MV-4-11 (cell line): Measurements from ENCODE around the gene SNAPC2.
A peak's percentile ranks its signal among the peaks of the same experiment; 100 is the strongest.

Experiments
- DNase-seq: peaks from one replicate; lab custom pipeline; 2025; lab: John Stamatoyannopoulos, UW

Gene SNAPC2

DNA sequence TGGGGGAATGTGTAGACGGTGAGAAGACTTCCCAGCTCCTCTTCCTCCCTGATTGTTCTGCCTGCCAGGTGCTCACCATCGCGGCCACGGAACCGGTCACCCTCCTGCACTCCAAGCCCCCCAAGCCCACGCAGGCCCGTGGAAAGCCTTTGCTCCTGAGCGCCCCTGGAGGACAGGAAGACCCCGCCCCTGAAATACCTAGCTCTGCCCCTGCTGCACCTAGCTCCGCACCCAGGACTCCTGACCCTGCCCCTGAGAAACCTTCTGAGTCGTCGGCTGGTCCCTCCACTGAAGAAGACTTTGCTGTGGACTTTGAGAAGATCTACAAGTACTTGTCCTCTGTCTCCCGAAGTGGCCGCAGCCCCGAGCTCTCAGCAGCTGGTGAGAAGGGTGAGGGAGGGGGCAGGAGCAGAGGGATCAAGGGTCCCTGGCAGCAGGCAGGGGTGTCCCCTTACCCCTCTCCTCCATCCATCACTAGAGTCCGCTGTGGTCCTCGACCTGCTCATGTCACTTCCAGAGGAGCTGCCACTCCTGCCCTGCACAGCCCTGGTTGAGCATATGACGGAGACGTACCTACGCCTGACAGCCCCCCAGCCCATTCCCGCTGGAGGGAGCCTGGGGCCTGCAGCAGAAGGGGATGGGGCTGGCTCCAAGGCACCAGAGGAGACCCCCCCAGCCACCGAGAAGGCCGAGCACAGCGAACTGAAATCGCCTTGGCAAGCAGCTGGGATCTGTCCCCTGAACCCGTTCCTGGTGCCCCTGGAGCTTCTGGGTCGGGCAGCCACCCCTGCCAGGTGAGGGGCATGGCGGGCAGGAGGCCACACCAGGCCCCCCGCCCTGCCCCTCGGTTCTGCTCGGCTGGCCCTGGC is 2.1 kb downstream of the SNAPC2 start:
- DNase-seq: no peak

- no peak for DNase-seq
Observed at GRCh38 chr19:7922836-7923195, 2.7 kb downstream of the SNAPC2 start.

DNA sequence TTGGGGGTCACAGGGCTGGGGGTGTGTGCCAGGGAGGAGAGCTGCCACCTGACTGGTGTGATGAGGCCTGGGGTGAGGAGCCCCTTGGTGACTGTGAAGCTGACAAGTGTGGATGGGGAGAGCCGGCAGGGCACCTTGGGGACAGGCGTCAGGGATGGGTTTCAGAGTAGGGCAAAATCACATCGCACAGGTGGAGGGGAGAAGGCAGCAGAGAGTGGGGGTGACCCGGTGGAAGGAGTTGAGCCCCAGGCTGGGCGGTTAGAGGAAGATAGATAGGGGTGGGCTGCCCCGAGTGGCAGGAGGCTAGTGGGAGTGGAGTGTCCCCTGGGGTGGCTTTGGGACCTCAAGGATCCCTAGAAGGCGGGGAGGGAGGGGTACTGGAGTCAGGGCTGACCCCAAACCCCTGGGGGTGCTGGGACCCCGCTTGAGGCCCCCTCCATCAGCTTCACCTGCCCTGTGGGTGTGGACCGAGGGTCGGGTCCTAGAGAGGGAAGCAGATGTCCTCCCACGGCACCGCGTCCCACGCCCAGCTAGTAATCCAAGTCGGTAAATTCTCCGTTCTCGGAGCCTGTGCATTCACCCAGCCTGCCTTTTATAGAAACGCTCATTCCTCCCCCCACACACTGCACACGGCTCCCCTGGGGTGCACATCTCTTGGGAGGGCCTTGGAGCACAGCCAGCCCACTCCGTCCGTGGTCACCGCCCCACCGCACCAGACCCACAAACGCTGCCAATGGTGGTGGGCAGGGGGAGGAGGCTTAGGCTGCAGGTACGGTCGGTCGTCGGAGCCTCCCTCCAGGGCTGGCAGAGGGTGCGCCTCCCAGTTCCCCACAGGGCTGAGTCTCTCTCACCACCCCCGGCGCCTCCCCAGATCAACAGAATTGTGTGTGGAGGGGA is 3.4 kb downstream of the SNAPC2 start:
- peak; percentile 27 for DNase-seq

DNA sequence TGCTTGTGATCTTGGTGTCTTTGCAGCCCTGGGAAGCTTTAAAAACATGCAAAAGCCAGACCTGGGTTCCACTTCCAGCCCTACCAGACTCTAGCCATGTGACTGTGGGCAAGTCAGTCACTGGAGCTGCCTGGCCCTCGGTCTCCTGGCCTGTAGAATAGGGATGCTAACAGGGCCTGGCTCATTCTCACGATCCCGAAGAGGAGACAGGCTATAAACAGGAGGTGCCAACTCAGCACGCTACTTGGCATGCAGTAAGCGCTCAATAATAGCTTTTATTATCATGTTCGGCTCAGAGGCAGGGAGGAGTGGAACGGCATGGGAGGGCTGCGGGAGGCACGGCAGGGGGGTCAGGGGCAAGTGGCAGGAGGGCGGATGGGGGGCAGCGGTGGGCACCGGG is 4.1 kb downstream of the SNAPC2 start:
- DNase-seq: peak; percentile 27

- DNase-seq: no peak
Observed at GRCh38 chr19:7924651-7925170, 4.6 kb downstream of the SNAPC2 start.

- peak; percentile 56 for DNase-seq
Observed at GRCh38 chr19:7925171-7925851, 5.2 kb downstream of the SNAPC2 start.

- DNase-seq: peak; percentile 15
Observed at GRCh38 chr19:7926021-7926726, 6.0 kb downstream of the SNAPC2 start, which contains the start of gene CTXN1. TSS of gene CTXN1 (minus strand) at chr19:7926135. CDS start at chr19:7925538, 597 bp downstream.

GRCh38 chr19:7926727-7927604 is 6.8 kb downstream of the SNAPC2 start:
- DNase-seq: no peak

DNA sequence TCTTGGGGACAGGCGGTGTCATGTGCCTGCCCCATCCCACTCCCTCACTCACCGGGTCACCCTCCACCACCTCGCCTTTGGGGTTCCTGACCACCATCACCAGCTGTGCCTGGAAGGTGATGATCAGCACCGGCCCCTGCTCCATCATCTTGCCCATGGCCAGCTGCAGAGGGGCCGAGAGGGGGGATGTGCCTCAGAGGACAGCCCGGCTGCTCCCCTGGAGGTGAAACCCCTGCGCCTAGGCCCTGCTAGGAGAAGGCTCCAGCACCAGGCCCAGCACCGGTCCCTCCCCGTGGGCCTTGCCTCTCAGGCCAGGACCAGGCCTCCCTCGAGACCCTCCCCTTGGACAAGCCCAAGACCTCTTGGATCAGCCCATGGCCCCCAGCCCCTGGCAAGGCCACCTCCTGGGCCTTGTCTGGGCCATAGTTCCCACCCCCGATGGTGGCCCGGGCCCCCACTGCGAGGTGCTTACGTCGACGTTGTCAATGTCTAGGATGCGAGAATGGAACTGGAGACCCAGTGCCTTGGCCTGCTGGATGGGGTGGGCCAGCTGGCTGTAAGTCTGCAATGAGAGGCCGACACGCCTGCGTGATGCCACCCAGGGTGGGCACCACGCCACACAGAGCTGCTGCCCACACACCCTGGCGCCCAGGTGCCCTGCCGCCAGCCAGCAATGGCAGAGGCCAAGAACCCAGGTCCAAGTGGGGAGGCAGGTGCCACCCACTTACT is 7.6 kb downstream of the SNAPC2 start:
- DNase-seq: no peak

DNA sequence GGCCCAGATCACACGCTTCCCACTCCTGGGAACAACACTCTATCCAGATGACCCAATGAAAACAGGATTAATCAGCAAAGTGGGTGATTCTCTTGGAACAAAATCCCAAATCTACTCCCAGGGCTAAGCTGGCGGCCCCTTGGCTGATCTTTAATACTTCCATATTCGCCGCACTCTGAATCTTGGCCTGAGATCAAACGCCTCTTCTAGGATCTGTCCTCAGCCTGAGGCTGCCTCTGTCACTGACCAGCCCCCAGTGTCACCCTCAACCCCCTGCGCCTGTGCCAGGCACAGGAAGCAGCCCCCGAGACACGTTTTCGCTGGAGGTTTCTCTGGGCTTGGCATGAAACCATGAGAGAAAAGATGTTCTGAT is 8.2 kb downstream of the SNAPC2 start:
- DNase-seq: no peak

DNA sequence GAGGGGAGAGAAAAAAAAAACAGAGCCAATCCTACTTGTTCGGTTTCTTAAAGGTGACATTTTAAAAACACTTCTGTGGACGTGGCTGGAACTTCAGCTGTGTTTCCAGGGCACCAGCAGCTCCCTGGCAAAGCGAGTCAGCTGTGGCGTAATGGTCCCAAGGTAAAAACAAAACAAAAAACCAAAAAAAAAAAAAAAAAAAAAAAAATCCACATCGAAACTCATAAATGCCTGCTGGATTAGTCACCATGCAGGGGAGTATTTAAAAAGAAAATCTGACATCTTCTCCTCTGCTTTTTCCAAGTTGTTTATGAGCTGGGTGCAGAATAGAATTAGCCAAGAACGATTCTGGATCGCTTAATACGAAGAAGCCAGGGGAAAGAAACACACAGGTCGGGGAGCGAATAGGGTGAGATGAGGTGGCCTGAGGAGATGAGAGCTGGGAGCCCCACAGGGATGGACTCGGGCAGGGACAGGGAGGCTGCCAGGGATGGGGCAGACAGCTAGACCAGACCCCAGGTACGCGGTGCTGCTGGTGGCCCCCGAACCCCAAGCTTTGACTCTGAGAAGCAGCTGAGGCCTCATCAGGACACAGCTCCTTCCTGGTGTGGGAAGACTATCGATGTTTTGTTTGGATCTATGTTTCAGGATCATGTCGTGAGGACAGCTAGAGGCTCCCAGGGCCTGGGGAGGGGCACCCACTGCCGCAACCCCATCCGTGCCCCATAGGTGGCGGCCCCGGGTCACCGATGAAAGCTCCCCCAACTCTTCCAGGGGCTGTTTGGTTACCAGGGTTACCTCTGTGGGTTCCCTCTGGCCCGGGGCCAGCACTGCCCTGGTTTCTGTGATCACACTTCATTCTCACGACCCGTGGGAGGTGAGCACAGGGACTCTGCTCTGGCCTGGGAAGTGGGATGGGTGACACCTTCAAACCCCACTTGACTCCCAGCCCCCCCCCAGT is 8.9 kb downstream of the SNAPC2 start:
- peak; percentile 76 for DNase-seq

DNA sequence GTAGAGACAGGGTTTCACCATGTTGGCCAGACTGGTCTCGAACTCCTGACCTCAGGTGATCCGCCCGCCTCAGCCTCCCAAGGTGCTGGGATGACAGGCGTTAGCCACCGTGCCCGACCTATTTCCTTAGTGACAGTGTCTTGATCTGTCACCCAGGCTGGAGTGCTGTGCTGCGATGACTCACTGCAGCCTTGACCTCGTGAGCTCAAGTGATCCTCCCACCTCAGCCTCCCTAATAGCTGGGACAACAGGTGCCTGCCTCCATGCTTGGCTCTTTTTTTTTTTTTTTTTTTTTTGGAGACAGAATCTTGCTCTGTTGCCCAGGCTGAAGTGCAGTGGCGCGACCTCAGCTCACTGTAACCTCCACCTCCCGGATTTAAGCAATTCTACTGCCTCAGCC is 9.9 kb downstream of the SNAPC2 start:
- DNase-seq: peak; percentile 37

GRCh38 chr19:7930765-7931164 is 10.6 kb downstream of the SNAPC2 start:
- no peak for DNase-seq

DNA sequence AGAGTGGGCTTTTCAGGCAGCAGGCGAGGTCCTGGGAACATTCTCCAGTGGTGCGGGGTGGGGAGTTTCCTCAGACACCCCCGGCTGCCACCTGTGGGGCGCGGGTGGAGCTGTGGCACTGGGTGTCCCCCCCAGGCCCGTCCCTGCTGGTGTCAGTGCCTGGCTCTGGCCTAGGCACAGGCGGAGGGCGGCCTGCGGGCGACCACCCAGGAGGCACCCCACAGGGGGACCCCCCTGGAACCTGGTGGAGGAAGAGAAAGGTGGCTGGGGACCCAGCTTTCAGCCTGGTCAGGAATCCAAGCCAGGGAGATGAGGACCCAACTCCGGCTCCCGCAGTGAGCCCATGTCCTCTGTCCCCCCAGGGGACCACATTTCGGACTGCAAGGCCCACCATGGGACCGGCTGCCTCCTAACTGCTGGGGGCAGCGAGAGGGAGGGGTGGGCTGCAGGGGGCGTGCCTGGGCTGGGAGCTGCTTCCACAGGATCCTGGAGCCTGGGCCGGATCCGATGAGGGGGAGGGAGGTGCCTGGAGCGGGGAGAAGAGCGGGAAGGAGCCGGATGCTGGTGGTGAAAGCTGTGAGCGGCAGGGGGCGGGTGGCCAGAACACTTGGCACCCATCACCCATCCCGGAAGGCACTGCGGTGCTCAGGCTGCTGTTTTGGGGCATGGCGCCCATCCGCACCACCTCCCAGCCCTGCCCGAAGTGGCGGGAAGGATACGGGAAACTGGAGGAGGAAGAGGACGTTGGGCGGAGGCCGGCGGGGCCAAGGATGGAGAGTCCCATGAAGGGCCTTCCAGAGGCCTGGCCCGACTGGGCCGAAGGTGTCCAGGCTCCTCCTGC is 11.3 kb downstream of the SNAPC2 start:
- DNase-seq: no peak

- DNase-seq: no peak
Observed at GRCh38 chr19:7932276-7932929, 12.3 kb downstream of the SNAPC2 start.

DNA sequence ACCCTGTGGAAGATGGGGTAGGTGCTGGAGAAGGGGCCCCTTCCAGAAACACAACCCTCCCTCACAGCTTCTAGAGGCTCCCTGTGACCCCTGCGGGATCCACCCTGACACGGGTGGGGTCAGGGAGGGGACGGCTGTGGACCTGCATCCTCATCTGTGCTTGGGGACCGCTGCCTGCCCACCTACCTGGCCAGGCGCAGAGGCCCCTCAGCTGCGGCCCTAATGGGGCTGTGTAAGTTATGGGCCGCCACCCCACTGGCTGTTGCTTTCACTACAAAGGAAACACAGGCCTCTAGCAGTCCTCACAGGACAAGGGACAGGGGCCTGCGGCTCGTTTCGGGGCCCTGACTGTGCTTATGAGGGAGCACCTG is 12.8 kb downstream of the SNAPC2 start:
- no peak for DNase-seq

- DNase-seq: no peak
Observed at GRCh38 chr19:7933411-7933810, 13.3 kb downstream of the SNAPC2 start.
